Endometrial microvascular endothelial cells (primary cell): Measurements from ENCODE around the gene CDHR4. TPM values are rescaled to one million over a fixed set of nuclear protein-coding genes. Genes with fewer than 3 reads are reported as not detected.
"Not testable (repeated sequence)": the region's sequence is repeated elsewhere in the genome, so short reads cannot be mapped to it uniquely, and the experiment has no call there.

Source experiments
- in situ Hi-C: cut with HindIII; loops from 2 replicates; pipeline ENCODE4 v1.10.0; 2017; ENCODE audit warnings: low sequenced_read_pairs, low pct_unique_long_range_greater_than_20kb; ENCODE audit errors: inconsistent ontology term
- total RNA-seq: library from RNA; depleted of rRNA; stranded (reverse); fragments of >200 nt; gene quantifications from one replicate; pipeline ENCODE4 v1.2.3, GENCODE V29; 2015; ENCODE audit errors: inconsistent ontology term

The CDHR4 gene
- total RNA-seq, 1 donor from 2014 or later = not detected

DNA sequence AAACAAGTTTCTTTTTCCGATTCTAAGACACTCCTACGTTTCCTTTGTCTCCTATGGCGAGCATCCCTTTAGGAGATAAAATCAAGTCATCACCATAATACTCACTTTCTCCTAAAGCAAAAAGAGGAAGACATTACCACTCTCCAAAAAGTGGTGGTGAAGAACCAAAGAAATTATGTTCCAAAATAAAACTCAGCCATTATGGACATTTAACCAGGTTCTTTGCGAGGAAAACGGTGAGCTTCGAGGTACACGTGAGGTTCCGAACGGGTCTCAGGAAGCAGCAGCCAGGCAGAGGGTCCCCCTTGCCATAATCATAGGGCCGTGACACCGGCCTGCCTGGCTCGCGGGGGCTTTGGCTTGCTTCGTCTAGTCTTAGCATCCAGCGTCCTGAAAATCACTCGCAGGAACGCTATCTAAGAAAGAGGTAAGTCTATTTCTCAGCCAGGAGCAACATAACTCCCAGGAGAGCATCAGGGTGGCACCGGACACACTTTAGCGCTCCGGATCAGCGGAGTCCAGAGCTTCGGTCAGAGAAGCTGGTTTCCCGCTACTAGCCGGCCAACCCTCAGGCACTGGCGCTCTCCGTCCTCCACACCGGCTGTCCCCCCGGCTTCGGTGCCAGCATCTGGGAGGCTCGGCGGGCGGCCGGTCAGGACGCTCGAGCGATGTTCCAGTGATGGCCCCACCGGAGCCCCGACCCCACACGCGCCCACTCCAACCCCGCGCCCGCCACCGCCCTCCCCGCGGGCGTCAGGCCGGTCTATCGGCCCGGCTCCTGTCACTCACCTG, 13.9 kb downstream of the CDHR4 start:
- in situ Hi-C loops = no loop called here

DNA sequence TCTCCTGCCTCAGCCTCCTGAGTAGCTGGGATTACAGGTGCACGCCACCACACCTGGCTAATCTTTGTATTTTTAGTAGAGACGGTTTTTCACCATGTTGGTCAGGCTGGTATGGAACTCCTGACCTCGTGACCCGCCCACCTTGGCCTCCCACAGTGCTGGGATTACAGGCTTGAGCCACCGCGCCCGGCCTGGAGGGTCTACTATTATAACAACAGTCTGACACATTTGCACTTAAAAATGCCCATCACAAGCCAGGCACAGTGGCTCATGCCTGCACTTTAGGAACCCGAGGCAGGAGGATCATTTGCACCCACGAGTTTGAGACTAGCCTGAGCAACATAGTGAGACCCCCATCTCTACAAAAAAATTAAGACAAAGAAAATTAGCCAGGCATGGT, 17.4 kb downstream of the CDHR4 start:
- in situ Hi-C loops = not testable (repeated sequence)

DNA sequence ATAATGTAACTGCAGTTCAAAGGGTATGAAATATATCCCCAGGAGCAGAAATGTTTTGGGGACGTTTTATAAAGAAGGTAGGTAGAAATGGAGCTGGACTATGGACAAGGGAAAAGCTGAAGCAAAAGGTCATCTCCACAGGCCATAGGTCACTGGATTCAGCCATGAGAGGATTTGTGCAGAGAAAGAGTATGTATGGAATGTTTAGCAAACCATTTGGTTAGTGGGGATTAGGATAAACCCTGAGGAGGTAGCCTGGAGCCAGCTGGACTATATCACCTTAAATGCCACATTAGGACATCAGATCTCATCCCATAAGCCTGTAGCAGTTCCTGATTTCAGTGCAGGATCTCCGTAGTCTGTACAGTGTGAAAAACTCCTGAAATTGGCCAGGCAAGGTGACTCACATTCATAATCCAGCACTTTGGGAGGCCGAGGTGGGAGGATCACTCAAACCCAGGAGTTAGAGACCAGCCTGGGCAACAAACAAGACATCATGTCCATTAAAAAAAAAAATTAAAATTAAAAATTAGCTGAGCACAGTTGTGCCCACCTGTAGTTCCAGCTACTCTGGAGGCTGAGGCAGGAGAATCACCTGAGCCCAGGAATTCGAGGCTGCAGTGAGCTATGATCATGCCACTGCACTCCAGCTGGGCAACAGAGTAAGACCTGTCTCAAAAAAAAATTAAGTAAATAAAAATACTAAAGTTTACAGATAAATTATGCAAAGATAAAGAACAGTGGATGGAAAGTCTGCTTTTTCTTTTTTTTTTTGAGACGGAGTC, 18.1 kb downstream of the CDHR4 start:
- in situ Hi-C loops = no loop called here

DNA sequence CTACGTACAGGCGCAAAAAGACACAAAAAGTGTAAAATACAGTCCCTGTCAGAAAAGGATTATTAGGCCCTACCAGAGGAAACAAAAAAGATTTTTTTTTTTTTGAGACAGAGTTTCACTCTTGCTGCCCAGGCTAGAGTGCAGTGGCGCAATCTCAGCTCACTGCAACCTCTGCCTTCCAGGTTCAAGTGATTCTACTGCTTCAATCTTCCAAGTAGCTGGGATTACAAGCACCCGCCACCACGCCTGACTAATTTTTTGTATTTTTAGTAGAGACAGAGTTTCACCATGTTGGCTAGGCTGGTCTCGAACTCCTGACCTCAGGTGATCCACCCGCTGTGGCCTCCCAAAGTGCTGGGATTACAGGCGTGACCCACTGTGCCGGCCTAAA, 18.7 kb downstream of the CDHR4 start:
- in situ Hi-C loops = not testable (repeated sequence)

DNA sequence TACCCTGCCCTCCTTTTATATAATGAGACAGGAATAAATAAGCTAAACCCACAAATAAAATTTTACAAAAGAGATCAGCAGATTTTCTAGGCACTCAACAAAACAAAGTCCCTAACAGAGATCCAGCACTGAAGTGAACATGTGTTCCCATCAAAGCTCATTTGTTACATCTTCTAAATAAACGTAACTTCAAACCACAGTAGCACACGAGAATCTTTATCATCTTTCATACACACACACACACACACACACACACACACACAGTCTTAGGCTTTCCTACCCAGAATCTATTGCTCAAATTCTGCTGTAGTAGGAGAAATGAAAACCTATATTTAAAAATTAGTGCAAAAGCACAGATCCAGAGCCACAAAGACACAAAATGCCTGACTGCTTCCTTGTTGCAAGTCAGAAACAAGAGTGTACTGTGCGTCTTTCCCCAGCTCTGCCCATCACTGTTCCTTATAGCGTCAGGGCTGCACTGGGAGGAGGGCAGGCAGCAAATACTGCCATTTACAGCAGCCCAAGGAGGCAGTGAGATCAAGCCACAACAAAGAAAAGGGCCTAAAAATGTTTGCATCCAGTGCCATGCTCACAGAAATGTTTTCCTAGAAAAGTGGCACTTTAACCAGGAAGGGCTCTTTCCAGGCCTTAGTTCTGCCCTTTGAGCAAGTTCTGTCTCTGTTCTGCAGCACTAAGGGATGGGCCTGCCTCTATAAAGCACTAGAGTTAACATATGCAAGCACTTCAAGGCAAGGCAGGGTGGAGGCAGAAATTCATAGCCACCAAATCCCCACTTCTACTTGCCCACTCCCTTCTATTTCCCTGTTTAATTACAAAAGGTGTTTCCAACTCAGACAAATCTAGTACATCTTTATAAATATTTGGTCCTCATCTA, 19.3 kb downstream of the CDHR4 start:
- in situ Hi-C loops = no loop called here

DNA sequence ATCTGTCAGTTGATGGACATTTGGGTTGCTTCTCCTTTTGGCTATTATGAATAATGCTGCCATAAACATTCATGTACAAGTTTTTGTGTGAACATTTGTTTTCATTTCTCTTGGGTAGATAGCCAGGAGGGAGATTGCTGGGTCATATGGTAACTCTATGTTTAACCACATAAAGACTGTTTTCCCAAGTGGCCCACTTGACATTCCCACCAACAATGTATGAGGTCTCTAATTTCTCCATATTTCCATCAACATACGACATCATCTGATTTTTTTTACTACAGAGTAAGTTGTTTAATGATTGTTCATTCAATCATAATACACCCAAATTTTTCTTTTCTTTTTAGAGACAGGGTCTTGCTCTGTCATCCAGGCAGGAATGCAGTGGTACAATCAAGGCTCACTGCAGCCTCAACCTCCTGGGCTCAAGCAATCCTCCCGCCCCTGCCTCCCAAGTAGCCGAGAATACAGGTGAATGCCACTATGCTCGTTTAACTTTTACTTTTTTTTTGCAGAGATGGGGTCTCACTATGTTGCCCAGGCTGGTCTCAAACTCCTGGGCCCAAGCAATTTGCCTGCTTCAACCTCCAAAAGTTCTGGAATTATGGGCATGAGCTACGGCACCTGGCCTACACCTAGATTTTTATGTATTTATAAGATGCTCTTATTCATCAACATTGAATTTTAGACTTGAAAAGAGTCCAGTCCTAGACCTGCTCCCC, 20.2 kb downstream of the CDHR4 start:
- in situ Hi-C loops = no loop called here

DNA sequence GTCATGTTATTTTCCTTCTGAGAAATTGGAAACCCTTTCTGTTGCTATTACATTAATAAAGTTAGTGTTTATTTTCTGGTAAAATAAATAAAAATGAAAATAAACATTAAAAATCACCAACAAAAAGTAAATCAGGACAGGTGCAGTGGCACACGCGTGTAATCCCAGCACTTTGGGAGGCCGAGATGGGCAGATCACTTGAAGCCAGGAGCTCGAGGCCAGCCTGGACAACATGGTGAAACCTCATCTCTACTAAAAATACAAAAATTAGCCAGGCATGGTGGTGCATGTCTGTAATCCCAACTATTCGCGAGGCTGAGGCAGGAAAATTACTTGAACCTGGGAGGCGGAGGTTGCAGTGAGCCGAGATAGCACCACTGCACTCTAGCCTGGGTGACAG, 23.6 kb downstream of the CDHR4 start:
- in situ Hi-C loops = not testable (repeated sequence)

DNA sequence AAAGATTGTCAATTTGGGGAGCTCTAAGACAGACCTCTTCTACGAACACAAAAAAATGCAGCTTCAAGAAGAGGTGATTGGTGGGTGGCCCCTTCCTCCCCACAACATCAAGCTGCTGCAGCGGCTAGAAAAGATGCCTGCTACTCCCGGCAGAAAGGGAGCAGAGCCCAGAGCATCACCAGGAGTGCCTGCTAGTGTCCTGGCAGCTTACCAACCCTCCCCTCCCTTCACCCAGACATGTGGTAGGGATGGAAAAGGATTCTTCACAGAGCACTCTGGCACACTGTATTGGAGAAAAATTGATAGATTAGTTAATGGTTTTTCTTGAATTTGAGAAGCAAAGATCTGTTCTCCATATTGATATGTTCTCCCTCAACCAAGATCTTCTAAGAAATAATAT, 24.1 kb downstream of the CDHR4 start:
- in situ Hi-C loops = no loop called here

DNA sequence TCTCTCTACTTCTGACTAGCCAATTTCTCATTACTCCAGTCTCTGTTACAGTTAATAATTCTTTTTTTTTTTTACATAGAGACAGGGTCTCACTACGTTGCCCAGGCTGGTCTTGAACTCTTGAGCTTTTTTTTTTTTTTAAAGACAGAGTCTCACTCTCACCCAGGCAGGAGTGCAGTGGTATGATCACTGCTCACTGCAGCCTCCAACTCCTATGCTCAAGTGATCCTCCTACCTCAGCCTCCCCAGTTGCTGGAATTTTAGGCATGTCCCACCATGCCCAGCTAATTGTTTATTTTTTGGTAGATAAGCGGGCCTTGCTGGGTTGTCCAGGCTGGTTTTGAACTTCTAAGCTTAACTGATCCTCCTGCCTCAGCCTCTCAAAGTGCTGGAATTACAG, 27.0 kb downstream of the CDHR4 start:
- in situ Hi-C loops = no loop called here

DNA sequence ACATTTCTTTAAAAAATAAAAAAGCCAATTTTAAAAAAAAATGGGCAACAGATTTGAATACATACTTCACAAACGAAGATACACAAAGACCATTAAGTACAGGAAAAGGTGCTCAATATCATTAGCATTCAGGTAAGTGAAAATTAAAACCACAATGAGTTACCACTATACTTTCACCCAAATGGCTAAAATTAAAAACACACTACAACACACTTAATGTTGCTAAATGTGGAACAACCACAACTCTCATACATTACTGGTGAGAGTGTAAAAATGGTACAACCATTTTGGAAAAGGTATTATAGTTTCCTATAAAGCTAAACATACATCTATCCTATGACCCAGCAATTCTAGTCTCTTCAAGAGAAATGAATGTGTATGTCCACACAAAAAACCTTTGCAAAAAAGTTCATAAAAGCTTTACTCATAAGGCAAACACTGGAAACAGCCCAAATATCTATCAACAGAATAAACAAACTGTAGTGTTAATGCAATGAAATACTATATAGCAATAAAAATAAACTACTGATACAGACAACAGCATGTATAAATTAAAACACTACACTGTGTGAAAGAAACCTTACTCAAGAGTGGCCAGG, 28.2 kb downstream of the CDHR4 start:
- in situ Hi-C loops = no loop called here

DNA sequence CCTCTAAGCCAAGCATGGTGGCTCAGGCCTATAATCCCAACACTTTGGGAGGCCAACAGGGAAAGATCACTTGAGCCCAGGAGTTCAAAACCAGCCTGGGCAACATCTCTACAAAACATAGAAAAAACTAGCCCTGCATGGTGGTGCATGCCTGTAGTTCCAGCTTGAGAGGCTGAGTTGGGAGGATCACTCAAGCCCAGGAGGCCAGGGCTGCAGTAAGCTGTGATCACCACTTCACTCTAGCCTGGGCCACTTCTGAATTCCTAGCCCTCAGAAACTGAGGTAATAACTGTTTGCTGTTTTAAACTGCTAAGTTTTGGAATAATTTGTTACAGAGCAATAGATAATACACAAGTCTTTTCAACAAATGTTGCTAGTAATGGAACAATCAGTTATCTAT, 29.7 kb downstream of the CDHR4 start:
- in situ Hi-C loops = no loop called here

DNA sequence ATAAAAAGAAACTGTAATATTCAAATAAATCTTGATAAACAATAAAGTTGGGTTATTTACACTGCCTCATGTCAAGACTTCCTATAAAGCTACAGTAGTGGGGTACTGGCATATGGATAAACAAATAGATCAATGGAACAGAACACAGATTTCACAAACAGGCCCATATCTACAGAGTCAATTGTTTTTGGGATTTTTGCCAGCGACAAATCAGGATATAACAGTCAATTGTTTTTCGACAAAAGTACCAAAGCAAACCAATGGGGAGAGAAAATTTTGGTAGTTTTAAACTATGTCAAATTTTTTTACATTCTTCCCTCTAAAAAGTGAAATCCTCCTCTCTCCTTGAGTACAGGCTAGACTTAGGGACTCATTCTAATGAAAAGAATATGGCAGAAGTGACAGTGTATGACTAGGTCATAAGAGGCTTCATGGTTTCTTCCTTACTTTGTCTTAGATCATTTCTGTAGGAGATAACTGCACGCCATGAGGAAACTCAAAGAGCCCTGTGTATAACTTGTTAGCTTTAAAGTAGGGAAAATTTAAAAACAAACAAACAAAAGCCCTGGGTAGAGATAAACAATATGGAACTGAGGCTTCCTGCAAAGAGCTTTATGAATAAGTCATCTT, 30.3 kb downstream of the CDHR4 start:
- in situ Hi-C loops = no loop called here

DNA sequence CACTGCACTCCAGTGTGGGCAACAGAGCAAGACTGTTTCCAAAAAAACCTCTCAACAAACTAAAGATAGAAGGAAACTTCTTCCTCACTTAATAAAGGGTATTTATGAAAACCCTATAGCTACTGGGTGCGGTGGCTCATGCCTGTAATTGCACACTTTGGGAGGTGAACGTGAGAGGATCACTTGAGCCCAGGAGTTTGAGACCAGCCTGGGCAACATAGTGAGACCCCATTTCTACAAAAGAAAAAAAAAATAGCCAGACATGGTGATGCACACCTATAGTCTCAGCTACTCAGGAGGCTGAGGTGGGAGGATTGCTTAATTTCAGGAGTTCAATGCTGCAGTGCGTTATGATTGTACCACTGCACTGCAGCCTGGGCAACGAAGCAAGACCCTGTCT, 35.7 kb downstream of the CDHR4 start:
- in situ Hi-C loops = no loop called here

DNA sequence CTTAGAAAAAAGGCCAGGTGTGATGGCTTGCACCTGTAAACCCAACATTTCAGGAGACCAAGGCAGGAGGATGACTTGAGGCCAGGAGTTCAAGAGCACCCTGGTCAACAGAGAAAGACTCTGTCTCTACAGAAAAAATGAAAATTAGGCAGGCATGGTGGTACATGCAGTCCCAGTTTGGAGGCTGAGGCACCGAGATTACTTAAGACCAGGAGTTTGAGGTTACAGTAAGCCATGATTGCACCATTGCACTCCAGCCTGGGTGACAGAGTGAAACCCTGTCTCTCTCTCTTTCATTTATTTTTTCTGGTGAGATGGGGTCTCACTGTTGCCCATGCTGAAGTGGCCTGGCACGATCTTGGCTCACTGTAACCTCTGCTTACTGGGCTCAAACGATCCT, 38.0 kb downstream of the CDHR4 start:
- in situ Hi-C loops = no loop called here

DNA sequence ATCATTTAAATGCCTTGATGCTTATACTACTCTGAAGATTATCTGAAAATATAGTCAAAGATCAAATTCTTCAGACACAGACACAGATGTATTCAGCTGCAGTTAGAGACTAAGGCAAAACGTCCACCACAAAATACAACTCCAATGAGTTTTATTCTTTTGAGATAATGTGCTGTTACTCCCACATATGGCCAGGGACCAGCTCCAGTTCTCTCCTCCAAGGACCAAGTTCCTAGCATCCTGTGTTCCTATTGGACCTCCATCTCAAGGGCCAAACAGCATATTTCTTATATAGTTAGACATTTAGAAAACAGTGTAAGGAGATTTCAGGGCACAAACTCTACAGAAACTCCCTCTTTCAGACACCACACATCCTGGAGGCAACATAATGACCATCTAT, 40.4 kb downstream of the CDHR4 start:
- in situ Hi-C loops = no loop called here

DNA sequence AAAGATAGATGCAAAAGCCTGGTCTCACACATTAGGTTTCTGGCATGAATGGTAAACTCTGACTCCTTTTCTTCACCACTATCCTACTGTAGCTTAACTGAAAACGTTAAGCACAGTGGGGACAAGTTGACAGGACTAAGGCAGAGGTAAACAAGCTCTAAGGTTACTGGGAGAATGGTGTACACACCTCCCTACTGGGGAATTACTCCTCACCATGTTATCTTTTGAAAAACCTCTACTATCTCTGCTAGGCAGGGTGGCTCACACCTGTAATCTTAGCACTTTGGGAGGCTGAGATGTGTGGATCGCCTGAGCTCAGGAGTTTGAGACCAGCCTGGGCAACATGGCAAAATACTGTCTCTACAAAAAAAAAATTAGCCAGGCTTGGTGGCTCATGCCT, 42.5 kb downstream of the CDHR4 start:
- in situ Hi-C loops = no loop called here

DNA sequence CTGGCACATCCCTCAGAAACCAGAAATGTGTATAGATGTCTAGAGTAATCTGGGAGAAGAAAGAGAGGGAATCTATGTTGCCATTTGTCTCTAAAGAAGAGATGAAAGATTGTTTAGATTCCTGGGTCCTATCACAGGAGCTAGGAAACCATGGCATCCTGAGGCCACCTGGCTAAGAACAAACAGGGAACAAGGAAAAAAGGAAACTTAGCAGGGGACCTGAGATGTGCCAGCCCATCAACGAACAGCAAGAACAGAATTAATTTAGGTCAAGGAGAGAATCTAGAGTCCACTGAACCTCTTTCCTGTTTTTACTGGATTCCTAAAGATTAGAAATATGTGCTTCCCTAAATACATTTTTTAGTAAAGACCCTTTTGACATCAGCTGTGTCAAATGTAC, 43.6 kb downstream of the CDHR4 start:
- in situ Hi-C loops = no loop called here

DNA sequence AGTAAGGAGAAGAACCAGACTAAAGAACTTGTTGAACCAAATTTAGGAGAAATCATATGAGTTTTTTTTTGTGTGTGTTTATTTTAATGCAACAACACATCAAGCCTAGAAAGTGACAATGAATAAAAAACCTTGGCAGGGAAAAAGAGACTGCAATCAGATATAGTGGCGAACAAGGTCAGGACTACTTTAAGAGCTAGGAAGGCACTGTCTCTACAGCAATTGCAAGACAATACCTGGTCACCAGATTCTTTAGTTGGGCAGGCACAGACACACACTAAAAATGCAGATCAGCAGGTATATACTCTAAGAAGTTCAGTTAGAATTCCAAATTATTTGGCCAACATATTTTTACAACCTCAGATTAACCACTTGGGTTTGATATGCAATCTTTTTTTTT, 45.1 kb downstream of the CDHR4 start:
- in situ Hi-C loops = no loop called here
